GM18907 (cell line): ENCODE results near the gene TUT7.
"Not testable (repeated sequence)": the region's sequence is repeated elsewhere in the genome, so short reads cannot be mapped to it uniquely, and the experiment has no call there.

Experiments
- ATAC-seq: cut with Tn5 transposase; IDR thresholded peaks from one replicate; pipeline ENCODE4 v1.9.1; 2021; ENCODE audit warnings: mild to moderate bottlenecking, moderate library complexity; ENCODE audit not compliant: unreplicated experiment

Gene TUT7

GRCh38 chr9:86354011-86354817 is at the start of gene TUT7:
Gene TUT7, minus strand, starts transcription at chr9:86354410. Its CDS starts 1,211 bp downstream, at chr9:86353199.
- peak; percentile 90 for ATAC-seq

DNA sequence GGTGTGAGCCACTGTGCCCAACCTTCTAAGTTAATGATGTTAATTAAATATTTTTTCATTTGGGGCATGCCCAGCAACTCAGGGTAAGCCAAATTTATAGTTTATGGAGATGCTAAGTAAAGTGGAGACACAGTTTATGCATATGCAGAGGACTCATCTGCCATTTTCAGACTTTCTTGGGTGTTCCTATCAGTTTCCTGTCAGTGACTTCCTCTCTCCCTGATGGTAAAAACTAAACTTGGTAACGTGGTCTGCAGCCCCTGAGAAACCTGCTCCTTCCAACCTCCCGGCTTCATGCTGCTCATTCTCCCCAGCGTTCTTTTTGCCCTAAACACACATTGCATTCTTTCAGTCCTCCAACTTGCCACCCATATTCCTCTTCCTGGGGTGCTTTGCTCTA is 48.4 kb upstream of the TUT7 start:
- ATAC-seq: no peak

GRCh38 chr9:86396412-86396811 is 42.2 kb upstream of the TUT7 start:
- no peak for ATAC-seq

DNA sequence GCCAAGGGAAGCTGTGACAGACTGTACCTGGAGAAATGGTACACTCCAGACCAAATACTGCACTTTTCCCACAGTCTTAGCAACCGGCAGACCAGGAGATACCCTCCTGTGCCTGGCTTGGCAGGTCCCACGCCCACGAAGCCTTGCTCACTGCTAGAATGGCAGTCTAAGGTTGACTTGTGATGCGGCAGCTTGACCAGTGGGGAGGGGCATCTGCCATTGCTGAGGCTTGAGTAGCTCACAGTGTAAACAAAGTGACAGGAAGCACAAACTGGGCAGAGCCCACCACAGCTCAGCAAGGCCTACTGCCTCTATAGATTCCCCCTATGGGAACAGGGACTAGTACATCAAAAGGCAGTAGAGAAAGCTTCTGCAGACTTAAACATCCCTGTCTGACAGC is 36.0 kb upstream of the TUT7 start:
- not testable (repeated sequence) for ATAC-seq

- ATAC-seq: no peak
Measured at GRCh38 chr9:86389628-86390027, 35.4 kb upstream of the TUT7 start.

DNA sequence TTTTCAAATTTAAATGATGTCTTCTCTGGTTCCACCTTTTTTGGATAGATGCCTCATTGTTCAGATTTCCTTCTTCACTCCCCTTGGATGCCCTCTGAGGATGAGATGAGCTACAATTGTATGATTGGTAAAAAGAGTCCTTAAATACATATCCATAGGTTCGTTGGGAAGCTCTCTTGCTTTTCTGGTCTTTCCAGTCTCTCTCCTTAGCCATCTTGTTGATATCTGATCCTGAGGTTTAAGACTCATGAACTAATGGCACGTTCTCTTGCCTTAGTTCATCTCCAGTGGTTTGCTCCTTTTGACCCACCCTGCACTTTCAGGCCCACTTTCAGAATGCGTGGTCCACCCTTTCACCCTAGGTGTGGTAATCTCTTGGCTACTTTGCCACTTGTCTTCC is 33.2 kb upstream of the TUT7 start:
- ATAC-seq: no peak

DNA sequence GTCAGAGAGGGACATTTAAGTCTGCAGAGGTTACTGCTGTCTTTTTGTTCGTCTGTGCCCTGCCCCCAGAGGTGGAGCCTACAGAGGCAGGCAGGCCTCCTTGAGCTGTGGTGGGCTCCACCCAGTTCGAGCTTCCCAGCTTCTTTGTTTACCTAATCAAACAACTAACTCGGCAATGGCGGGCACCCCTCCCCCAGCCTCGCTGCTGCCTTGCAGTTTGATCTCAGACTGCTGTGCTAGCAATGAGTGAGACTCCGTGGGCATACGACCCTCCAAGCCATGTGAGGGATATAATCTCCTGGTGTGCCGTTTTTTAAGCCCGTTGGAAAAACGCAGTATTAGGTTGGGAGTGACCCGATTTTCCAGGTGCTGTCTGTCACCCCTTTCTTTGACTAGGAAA is 28.8 kb upstream of the TUT7 start:
- not testable (repeated sequence) for ATAC-seq

GRCh38 chr9:86376016-86376415 is 21.8 kb upstream of the TUT7 start:
- ATAC-seq: no peak

- ATAC-seq: no peak
Measured at GRCh38 chr9:86369810-86370209, 15.6 kb upstream of the TUT7 start.

DNA sequence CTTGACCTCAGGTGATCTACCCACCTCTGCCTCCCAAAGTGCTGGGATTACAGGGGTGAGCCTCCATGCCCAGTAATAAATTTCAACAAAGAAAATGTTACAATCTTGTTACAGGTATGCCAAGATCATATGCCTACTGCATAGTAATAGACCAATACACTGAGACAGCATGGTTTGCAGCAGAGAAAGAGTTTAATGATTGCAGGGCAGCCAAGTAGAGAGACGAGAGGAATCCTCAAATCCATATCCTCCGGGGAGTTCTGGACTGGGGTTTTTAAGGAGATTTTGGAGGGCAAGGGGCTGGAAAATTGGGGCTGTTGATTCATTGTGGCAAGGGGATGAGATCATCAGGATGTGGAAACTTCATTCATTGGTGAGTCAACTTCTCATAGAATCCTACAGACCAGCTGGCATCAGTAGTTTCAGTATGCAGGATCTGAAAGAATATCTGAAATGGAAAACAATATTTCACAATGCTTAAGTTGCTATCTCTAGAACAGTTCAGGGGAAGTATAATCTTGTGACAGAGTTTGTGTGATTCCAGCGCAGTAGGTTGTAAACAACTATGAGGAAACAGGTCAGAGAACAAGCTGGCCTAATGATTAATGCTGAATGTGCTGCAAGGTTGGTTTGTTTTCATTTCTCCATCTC is 14.8 kb upstream of the TUT7 start:
- ATAC-seq: no peak

GRCh38 chr9:86361176-86361575 is 7.0 kb upstream of the TUT7 start:
- ATAC-seq: no peak

GRCh38 chr9:86359151-86359879 is 5.1 kb upstream of the TUT7 start:
- no peak for ATAC-seq

DNA sequence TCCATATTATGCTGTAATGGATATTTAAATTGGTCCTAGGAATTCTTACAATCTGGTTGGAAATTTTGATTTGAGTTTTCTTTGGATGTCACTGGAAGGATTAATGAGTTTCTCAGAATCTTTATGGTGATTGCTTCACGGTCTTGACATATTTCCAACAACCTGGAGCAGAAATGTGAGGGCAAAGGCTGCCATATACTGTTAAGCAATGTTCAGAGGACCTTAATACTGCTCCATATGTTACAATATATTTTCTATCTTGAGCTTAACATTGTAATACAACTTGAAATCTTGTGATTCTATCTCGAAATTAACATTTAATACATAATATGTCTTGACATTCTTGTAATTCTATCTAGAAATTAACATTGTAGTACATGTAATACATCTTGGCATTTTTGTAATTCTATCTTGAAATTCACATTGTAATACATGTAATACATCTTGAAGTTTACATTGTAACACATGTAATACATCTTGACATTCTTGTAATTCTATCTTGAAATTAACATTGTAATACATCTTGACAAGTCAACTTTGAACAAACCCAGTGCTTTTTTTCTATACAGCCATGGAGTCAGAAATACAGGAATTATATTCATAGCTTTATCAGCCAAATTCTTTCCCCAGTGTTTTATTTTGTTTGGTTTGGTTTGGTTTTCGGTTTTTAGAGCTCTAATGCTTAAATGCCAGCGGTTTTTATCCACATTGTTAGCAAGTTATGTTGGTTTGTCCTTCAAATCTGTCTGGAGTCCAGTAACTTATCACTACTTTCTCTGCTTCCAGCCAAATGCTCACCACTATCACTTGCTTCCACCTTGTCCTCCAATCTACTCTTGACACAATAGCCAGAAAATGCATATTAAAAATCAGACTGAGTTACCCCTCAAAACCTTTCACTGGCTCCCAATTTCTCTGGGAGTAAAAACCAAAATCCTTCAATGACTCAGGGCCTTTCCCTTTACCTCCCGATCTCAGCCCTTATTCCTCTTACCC is 3.0 kb upstream of the TUT7 start:
- ATAC-seq: no peak

GRCh38 chr9:86355814-86356213 is 1.6 kb upstream of the TUT7 start:
- ATAC-seq: no peak

GRCh38 chr9:86354818-86355309 is 654 bp upstream of the TUT7 start:
- ATAC-seq: no peak

GRCh38 chr9:86353655-86354010 is 577 bp downstream of the TUT7 start:
- peak; percentile 23 for ATAC-seq

- ATAC-seq: no peak
Measured at GRCh38 chr9:86352440-86353077, 1.7 kb downstream of the TUT7 start.

- no peak for ATAC-seq
Measured at GRCh38 chr9:86351880-86352279, 2.3 kb downstream of the TUT7 start.

- peak; percentile 34 for ATAC-seq
Measured at GRCh38 chr9:86350006-86350760, 4.0 kb downstream of the TUT7 start.
